Measurements from ENCODE around the gene SCART1. TPM values are rescaled to one million over a fixed set of nuclear protein-coding genes. Genes with fewer than 3 reads are reported as not detected.

Gene SCART1
- total and polyA plus RNA-seq, 10 of the 15 experiments (the other 5 are each of a cell fraction or from before 2014, with no cell fraction given): 0.05 to 22.0 (median 0.58) TPM

DNA sequence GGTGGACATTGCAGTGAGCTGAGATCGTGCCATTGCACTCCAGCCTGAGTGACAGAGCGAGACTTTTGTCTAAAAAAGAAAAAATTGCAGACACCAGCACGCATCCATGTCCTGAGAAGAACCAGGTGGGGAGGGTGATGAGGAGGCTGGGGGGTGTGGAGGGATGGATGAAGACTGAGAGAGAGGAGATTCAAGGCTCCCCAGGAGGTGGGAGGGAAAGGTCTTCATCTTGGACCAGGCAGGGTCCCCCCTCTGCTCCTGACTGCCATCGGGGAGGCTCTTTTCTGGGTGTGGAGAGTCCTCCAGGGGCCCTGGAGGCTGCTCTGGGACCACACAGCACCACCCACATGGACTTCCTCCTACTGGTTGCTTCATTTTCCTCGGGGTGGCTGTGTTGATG lies 1.5 kb downstream of the SCART1 start (continued):
- TF ChIP-seq, protein P1, sequence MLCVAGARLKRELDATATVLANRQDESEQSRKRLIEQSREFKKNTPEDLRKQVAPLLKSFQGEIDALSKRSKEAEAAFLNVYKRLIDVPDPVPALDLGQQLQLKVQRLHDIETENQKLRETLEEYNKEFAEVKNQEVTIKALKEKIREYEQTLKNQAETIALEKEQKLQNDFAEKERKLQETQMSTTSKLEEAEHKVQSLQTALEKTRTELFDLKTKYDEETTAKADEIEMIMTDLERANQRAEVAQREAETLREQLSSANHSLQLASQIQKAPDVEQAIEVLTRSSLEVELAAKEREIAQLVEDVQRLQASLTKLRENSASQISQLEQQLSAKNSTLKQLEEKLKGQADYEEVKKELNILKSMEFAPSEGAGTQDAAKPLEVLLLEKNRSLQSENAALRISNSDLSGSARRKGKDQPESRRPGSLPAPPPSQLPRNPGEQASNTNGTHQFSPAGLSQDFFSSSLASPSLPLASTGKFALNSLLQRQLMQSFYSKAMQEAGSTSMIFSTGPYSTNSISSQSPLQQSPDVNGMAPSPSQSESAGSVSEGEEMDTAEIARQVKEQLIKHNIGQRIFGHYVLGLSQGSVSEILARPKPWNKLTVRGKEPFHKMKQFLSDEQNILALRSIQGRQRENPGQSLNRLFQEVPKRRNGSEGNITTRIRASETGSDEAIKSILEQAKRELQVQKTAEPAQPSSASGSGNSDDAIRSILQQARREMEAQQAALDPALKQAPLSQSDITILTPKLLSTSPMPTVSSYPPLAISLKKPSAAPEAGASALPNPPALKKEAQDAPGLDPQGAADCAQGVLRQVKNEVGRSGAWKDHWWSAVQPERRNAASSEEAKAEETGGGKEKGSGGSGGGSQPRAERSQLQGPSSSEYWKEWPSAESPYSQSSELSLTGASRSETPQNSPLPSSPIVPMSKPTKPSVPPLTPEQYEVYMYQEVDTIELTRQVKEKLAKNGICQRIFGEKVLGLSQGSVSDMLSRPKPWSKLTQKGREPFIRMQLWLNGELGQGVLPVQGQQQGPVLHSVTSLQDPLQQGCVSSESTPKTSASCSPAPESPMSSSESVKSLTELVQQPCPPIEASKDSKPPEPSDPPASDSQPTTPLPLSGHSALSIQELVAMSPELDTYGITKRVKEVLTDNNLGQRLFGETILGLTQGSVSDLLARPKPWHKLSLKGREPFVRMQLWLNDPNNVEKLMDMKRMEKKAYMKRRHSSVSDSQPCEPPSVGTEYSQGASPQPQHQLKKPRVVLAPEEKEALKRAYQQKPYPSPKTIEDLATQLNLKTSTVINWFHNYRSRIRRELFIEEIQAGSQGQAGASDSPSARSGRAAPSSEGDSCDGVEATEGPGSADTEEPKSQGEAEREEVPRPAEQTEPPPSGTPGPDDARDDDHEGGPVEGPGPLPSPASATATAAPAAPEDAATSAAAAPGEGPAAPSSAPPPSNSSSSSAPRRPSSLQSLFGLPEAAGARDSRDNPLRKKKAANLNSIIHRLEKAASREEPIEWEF (IDR thresholded peaks at IDR 0.05; ENCODE audit: insufficient replicate concordance, low read depth, low read length): no peak

DNA sequence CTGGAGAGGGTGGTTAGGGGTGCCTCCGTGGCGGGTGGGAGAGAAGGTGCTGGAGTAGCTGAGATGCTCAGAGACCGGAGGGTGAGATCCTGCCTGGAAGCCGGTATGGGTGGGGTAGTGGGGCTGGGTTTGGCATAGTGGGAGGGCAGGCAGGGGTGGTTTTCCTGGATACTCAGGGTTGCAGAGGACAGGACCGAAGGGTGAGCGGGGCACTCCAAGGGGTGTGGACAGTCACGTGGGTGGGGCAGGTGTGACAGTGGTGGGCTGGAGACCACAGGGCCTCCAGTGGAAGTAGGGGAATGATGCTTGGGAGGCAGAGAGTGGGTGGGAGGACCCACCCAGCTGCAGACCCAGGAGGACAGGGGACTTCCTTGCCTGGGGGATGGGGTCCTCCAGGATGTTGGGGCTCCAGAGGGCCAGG lies 1.9 kb downstream of the SCART1 start:
- Histone ChIP-seq H3K79me2 (ENCODE audit: control insufficient read depth, insufficient read depth, low read length) (no peaks in the 10 kb centered on the region), H3K9ac (ENCODE audit: control insufficient read depth, insufficient read depth, low read length) (no peak overlapping the region), H3K9me3 (replicated peaks; ENCODE audit: control insufficient read depth, insufficient read depth, low read length) (no peaks in the 10 kb centered on the region; the same call in 2 of the 3 replicates), H3K4me2 (ENCODE audit: control insufficient read depth, insufficient read depth) (no peak overlapping the region), H3K4me1 (ENCODE audit: control insufficient read depth, insufficient read depth, low read length) (no peaks in the 10 kb centered on the region), H3K27me3 (replicated peaks in 1 of 2; ENCODE audit: control insufficient read depth in 2 of 2, insufficient read depth in 2 of 2, low read length in 1 of 2) (no peaks in the 10 kb centered on the region), H2AFZ (ENCODE audit: control insufficient read depth, low read depth, low read length) (no peak overlapping the region), H3K4me3 (no peak overlapping the region), H4K20me1 (ENCODE audit: control insufficient read depth, insufficient read depth) (no peaks in the 10 kb centered on the region), H3K27ac (ENCODE audit: control insufficient read depth, insufficient read depth) (no peak overlapping the region), H3K36me3 (ENCODE audit: control insufficient read depth in 2 of 2, insufficient read depth in 2 of 2, low read length in 1 of 2) (no peaks in the 10 kb centered on the region)
- no TSS peak for BruUV-seq (replicated peaks)
- in situ Hi-C loops (cut with MboI) (no loop called here), intact Hi-C loops (cut with micrococcal nuclease; ENCODE audit: unreplicated experiment) (no loop called here)
- 56% methylated on average over 7 of the region's 7 CpGs for WGBS (ENCODE audit: insufficient coverage, insufficient replicate concordance, low lambda C conversion rate, missing lambda C conversion rate)
- FAIRE-seq: no peak
- ChIA-PET POLR2A (no interaction called here), RAD21 (ENCODE audit: unreplicated experiment) (no interaction called here), SMC1A (ENCODE audit: uncharacterized antibody, unreplicated experiment) (no interaction called here), CTCF (no interaction called here)
- no peak for DNase-seq (ENCODE audit: low read depth, low spot score)
- TF ChIP-seq RFX5 (IDR thresholded peaks at IDR 0.05; ENCODE audit: low read depth, low read length) (no peak), KDM1A (IDR thresholded peaks at IDR 0.05; ENCODE audit: borderline replicate concordance) (no peak), SREBF1 (IDR thresholded peaks at IDR 0.05; ENCODE audit: low read length) (no peak), ASH2L (IDR thresholded peaks at IDR 0.05; ENCODE audit: borderline replicate concordance, low read depth) (no peak), RB1 (IDR thresholded peaks at IDR 0.05; ENCODE audit: borderline replicate concordance) (no peak), IKZF2 (IDR thresholded peaks at IDR 0.05) (no peak), MXI1 (IDR thresholded peaks at IDR 0.05; ENCODE audit: low read depth, low read length) (no peak), ZNF24 (IDR thresholded peaks at IDR 0.05) (no peak), YBX1 (IDR thresholded peaks at IDR 0.05) (no peak), HDAC6 (IDR thresholded peaks at IDR 0.05; ENCODE audit: unreplicated experiment) (no peak), RAD21 (IDR thresholded peaks at IDR 0.05; ENCODE audit: insufficient read depth, low read depth, low read length) (no peak)
- TF ChIP-seq, protein P2, sequence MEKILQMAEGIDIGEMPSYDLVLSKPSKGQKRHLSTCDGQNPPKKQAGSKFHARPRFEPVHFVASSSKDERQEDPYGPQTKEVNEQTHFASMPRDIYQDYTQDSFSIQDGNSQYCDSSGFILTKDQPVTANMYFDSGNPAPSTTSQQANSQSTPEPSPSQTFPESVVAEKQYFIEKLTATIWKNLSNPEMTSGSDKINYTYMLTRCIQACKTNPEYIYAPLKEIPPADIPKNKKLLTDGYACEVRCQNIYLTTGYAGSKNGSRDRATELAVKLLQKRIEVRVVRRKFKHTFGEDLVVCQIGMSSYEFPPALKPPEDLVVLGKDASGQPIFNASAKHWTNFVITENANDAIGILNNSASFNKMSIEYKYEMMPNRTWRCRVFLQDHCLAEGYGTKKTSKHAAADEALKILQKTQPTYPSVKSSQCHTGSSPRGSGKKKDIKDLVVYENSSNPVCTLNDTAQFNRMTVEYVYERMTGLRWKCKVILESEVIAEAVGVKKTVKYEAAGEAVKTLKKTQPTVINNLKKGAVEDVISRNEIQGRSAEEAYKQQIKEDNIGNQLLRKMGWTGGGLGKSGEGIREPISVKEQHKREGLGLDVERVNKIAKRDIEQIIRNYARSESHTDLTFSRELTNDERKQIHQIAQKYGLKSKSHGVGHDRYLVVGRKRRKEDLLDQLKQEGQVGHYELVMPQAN (conservative IDR thresholded peaks at IDR 0.05): no peak
- no peak for ATAC-seq
